ENCODE measurements around the gene ITPK1.
A peak's percentile ranks its signal among the peaks of the same experiment; 100 is the strongest.

The ITPK1 gene

DNA sequence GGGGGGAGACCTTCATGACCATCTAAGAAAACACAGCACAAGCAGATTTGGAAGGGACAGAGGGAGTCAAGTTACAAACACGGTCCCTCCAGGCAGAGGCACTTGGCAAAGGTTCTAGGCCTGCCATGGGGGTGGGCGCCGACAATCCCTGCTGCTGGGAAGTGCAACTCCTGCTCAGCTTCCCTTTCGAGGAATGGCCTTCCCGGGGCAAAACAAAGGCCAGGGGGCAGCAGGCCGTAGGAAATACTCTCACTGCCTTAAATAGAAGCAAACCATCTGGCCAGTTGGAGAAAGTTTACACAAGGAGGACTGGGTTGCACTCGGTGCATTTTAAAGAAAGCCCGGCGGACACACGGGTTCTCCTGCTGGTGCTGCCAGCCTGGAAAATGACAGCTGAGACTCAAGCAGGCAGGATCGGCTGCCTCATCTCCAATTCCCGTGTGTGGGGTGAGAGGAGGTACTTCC lies 65.8 kb downstream of the ITPK1 start:
- TF ChIP-seq POU2F2 (IDR thresholded peaks at IDR 0.05; ENCODE audit: low read depth, low read length), result no peak
- no peak for TF ChIP-seq SPI1 (IDR thresholded peaks at IDR 0.05; ENCODE audit: low read depth, low read length)
- TF ChIP-seq PAX5 (IDR thresholded peaks at IDR 0.05; ENCODE audit: insufficient read depth, low read length, severe bottlenecking), result no peak
- TF ChIP-seq POLR2AphosphoS5 (IDR thresholded peaks at IDR 0.05; ENCODE audit: low read depth, low read length), result no peak
- no peak for TF ChIP-seq POLR2A (IDR thresholded peaks at IDR 0.05; ENCODE audit: low read depth, low read length)
- no peak for TF ChIP-seq TAF1 (IDR thresholded peaks at IDR 0.05; ENCODE audit: low read depth, low read length)
- FAIRE-seq, result no peak

DNA sequence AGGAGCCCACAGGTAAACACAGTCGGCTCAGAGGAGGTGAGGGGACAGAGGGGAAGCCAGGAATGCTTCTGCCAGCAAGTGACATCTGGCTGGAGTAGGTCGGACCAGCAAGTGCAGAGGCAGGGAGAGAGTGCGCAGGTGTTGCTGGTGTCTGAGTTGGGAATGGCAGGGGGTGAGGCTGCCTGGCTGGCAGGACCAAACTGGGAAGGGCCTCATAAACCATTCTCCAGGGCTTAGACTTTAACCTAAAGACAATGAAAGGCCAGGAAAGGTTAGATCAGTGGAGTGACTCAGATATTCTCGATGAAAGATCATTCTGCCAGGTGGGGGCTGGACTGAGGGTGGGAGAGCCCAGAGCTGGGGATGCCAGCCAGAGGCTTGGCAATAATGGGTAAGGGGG lies 66.4 kb downstream of the ITPK1 start:
- DNase-seq (ENCODE audit: insufficient read length, low spot score) (no peak), FAIRE-seq (no peak)
- TF ChIP-seq POLR2A (IDR thresholded peaks at IDR 0.05; ENCODE audit: low read depth, low read length) (no peak), PAX5 (IDR thresholded peaks at IDR 0.05; ENCODE audit: insufficient read depth, low read length, severe bottlenecking) (no peak), SPI1 (IDR thresholded peaks at IDR 0.05; ENCODE audit: low read depth, low read length) (no peak), TAF1 (IDR thresholded peaks at IDR 0.05; ENCODE audit: low read depth, low read length) (no peak), POU2F2 (IDR thresholded peaks at IDR 0.05; ENCODE audit: low read depth, low read length) (no peak), POLR2AphosphoS5 (IDR thresholded peaks at IDR 0.05; ENCODE audit: low read depth, low read length) (no peak)

More for the DNA sequence above, 65.8 kb downstream of the ITPK1 start:
- no peak for DNase-seq (ENCODE audit: insufficient read length, low spot score)

DNA sequence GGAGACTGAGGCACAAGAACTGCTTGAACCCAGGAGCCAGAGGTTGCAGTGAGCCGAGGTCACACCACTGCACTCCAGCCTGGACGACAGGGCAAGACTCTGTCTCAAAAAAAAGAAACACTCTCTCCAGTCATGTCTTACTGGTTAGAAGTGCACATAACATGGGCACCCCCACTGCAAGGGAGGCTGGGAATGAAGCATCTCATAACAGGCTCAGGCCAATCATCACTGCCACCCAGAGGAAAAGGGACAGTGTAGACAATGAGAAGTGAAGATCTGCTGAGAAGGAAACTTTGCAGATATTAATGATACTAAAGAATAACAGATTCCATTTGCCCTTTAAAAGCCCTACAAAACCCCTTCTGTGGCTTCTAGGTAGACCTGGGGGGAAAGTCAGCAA lies 66.9 kb downstream of the ITPK1 start:
- DNase-seq (ENCODE audit: insufficient read length, low spot score) (no peak), FAIRE-seq (no peak)
- TF ChIP-seq POLR2AphosphoS5 (IDR thresholded peaks at IDR 0.05; ENCODE audit: low read depth, low read length), result no peak
- TF ChIP-seq PAX5 (IDR thresholded peaks at IDR 0.05; ENCODE audit: insufficient read depth, low read length, severe bottlenecking), result no peak
- TF ChIP-seq POLR2A (IDR thresholded peaks at IDR 0.05; ENCODE audit: low read depth, low read length), result no peak
- TF ChIP-seq TAF1 (IDR thresholded peaks at IDR 0.05; ENCODE audit: low read depth, low read length), result no peak
- TF ChIP-seq POU2F2 (IDR thresholded peaks at IDR 0.05; ENCODE audit: low read depth, low read length), result no peak
- TF ChIP-seq SPI1 (IDR thresholded peaks at IDR 0.05; ENCODE audit: low read depth, low read length), result no peak

DNA sequence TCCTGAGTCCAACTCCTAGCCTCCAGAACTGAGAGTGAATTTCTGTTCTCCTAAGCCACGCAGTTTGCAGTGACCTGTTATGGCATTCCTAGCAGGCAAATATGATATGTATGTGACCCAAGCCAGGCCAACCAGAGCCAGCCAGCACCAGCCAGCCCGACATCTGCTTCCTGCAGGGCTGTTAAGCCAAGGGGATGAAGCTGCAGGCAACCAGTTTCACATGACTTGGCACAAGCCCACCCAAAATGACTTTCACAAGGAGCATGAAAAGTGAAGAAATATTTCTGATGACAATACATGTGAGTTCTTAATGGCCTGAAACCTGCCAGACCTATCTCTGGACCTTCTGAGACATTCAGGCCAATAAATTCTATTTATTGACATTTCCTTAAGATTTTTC lies 68.1 kb downstream of the ITPK1 start:
- TF ChIP-seq POLR2A (IDR thresholded peaks at IDR 0.05; ENCODE audit: low read depth, low read length) (no peak), PAX5 (IDR thresholded peaks at IDR 0.05; ENCODE audit: insufficient read depth, low read length, severe bottlenecking) (no peak), POLR2AphosphoS5 (IDR thresholded peaks at IDR 0.05; ENCODE audit: low read depth, low read length) (no peak), POU2F2 (IDR thresholded peaks at IDR 0.05; ENCODE audit: low read depth, low read length) (no peak), SPI1 (IDR thresholded peaks at IDR 0.05; ENCODE audit: low read depth, low read length) (no peak), TAF1 (IDR thresholded peaks at IDR 0.05; ENCODE audit: low read depth, low read length) (no peak)
- no peak for FAIRE-seq
- no peak for DNase-seq (ENCODE audit: insufficient read length, low spot score)

DNA sequence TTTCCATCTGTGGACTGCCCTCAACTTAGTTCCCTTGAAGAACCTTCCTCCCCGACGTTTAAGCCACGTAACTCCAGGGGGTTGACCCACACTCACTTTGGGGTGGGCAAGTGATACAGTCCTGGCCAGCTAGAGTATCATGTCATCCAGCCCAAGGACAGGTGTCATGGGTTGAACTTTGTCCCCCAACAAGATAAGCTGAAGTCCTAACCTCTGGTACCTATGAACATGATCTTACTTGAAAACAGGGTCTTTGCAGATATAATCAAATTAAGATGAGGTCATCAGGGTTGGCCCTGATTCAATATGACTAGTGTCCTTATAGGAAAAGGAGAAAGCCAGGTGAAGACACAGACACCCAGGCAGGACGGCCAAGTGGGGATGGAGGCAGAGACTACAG lies 68.6 kb downstream of the ITPK1 start:
- TF ChIP-seq POLR2AphosphoS5 (IDR thresholded peaks at IDR 0.05; ENCODE audit: low read depth, low read length) (no peak), SPI1 (IDR thresholded peaks at IDR 0.05; ENCODE audit: low read depth, low read length) (no peak), POLR2A (IDR thresholded peaks at IDR 0.05; ENCODE audit: low read depth, low read length) (no peak), POU2F2 (IDR thresholded peaks at IDR 0.05; ENCODE audit: low read depth, low read length) (no peak), PAX5 (IDR thresholded peaks at IDR 0.05; ENCODE audit: insufficient read depth, low read length, severe bottlenecking) (no peak), TAF1 (IDR thresholded peaks at IDR 0.05; ENCODE audit: low read depth, low read length) (no peak)
- no peak for DNase-seq (ENCODE audit: insufficient read length, low spot score)
- no peak for FAIRE-seq

DNA sequence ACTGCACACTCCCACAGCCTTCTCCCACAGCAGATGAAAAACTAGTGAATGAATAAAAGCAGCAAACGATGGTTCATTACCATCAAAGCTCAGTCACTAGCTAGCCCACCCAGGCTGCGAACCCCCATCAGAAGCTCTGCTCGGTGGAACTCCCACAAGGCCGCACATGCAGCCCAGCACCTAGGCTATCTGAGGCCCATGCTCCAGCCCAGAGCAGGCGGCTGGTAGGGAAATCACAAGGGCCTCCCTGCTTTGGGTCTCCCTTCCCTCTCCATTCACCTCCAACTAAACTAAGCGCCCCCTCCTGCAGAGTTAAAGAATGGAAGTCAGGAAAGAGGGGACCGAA lies 69.0 kb downstream of the ITPK1 start:
- TF ChIP-seq POU2F2 (IDR thresholded peaks at IDR 0.05; ENCODE audit: low read depth, low read length) (no peak), POLR2AphosphoS5 (IDR thresholded peaks at IDR 0.05; ENCODE audit: low read depth, low read length) (no peak), PAX5 (IDR thresholded peaks at IDR 0.05; ENCODE audit: insufficient read depth, low read length, severe bottlenecking) (no peak), SPI1 (IDR thresholded peaks at IDR 0.05; ENCODE audit: low read depth, low read length) (no peak), TAF1 (IDR thresholded peaks at IDR 0.05; ENCODE audit: low read depth, low read length) (no peak), POLR2A (IDR thresholded peaks at IDR 0.05; ENCODE audit: low read depth, low read length) (no peak)
- no peak for DNase-seq (ENCODE audit: insufficient read length, low spot score)
- no peak for FAIRE-seq

GRCh38 chr14:93045965-93046704 lies 69.6 kb downstream of the ITPK1 start:
- TF ChIP-seq POU2F2 (IDR thresholded peaks at IDR 0.05; ENCODE audit: low read depth, low read length), result no peak
- TF ChIP-seq TAF1 (IDR thresholded peaks at IDR 0.05; ENCODE audit: low read depth, low read length), result no peak
- TF ChIP-seq POLR2AphosphoS5 (IDR thresholded peaks at IDR 0.05; ENCODE audit: low read depth, low read length), result no peak
- no peak for TF ChIP-seq POLR2A (IDR thresholded peaks at IDR 0.05; ENCODE audit: low read depth, low read length)
- no peak for TF ChIP-seq PAX5 (IDR thresholded peaks at IDR 0.05; ENCODE audit: insufficient read depth, low read length, severe bottlenecking)
- TF ChIP-seq SPI1 (IDR thresholded peaks at IDR 0.05; ENCODE audit: low read depth, low read length), result no peak
- DNase-seq (ENCODE audit: insufficient read length, low spot score) (no peak), FAIRE-seq (no peak)

GRCh38 chr14:93045211-93045674 lies 70.5 kb downstream of the ITPK1 start:
- TF ChIP-seq TAF1 (IDR thresholded peaks at IDR 0.05; ENCODE audit: low read depth, low read length) (no peak), POLR2A (IDR thresholded peaks at IDR 0.05; ENCODE audit: low read depth, low read length) (no peak)
- FAIRE-seq (no peak), DNase-seq (ENCODE audit: insufficient read length, low spot score) (no peak)

DNA sequence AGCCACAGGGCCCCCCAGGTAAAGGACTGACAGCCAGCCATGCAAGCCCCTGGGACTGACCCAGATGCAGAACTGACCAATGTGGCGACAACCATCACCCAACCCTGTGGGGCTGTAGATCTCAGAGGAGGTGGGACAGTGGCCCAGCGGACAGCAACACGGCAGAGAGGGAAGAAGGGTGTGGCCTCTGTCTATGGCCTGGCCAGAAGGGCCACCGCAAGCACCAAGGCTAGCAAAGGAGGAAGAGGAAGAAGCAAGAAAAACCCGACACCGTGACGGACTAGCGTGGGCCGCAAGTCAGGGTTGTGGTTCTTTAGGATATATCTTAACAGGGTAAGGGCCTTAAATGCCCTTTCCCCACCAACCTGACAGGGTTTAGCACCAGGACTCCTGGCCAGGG lies 71.2 kb downstream of the ITPK1 start:
- TF ChIP-seq PAX5 (IDR thresholded peaks at IDR 0.05; ENCODE audit: insufficient read depth, low read length, severe bottlenecking) (peak; percentile 7), POU2F2 (IDR thresholded peaks at IDR 0.05; ENCODE audit: low read depth, low read length) (no peak), SPI1 (IDR thresholded peaks at IDR 0.05; ENCODE audit: low read depth, low read length) (peak; percentile 50; the same call in 1 of the 2 replicates), POLR2A (IDR thresholded peaks at IDR 0.05; ENCODE audit: low read depth, low read length) (no peak)
- DNase-seq (ENCODE audit: insufficient read length, low spot score) (no peak), FAIRE-seq (peak; percentile 33)

DNA sequence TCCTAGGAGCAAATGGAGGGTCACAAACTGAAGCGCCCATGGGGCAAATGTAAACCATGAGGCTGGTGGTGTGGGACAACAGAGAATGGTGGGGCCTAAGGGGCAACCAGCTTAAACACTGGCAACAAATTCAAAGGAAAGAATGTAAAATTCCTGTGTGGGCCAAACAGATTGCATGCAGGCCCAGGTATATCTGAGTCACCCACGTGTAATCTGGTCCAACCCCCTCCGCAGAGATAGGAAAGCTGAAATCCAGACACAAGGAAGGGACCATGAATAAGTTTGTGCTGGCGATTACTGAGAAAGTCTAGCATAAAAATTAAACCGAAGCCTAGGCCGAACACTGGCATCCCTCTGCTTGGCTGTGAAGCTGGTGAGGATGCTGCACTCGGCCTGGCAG lies 71.6 kb downstream of the ITPK1 start:
- FAIRE-seq, result no peak
- TF ChIP-seq SPI1 (IDR thresholded peaks at IDR 0.05; ENCODE audit: low read depth, low read length) (no peak), TAF1 (IDR thresholded peaks at IDR 0.05; ENCODE audit: low read depth, low read length) (no peak), POLR2AphosphoS5 (IDR thresholded peaks at IDR 0.05; ENCODE audit: low read depth, low read length) (no peak), POU2F2 (IDR thresholded peaks at IDR 0.05; ENCODE audit: low read depth, low read length) (no peak), POLR2A (IDR thresholded peaks at IDR 0.05; ENCODE audit: low read depth, low read length) (no peak), PAX5 (IDR thresholded peaks at IDR 0.05; ENCODE audit: insufficient read depth, low read length, severe bottlenecking) (no peak)
- DNase-seq (ENCODE audit: insufficient read length, low spot score), result no peak
